A549 (cell line): ENCODE measurements around the gene ZNF346.

Source experiments
- BCL3 ChIP-seq: fragments of >200 bp; sonication (Bioruptor Twin); formaldehyde crosslinking; IDR thresholded peaks from 3 replicates; pipeline ENCODE4 v1.6.1; 2016
- EP300 ChIP-seq, 2 experiments: fragments of >200 bp; sonication (Bioruptor Twin); formaldehyde crosslinking; IDR thresholded peaks; 2 replicates in 1 of 2; 3 replicates in 1 of 2; pipeline ENCODE4 v1.6.1; 2016 to 2017
- JUN ChIP-seq, 2 experiments: fragments of >200 bp; sonication (Bioruptor Twin); formaldehyde crosslinking; IDR thresholded peaks; 2 replicates in 1 of 2; 3 replicates in 1 of 2; pipeline ENCODE4 v1.6.1; 2016 to 2017
- JUNB ChIP-seq: fragments of >200 bp; sonication (Bioruptor Twin); formaldehyde crosslinking; IDR thresholded peaks from 2 replicates; pipeline ENCODE4 v1.6.1; 2016
- POLR2A ChIP-seq: IDR thresholded peaks from 2 replicates; pipeline ENCODE4 v1.6.1; 2012; ENCODE audit warnings: mild to moderate bottlenecking, low read length
- POLR2AphosphoS2 ChIP-seq: conservative IDR thresholded peaks from 2 replicates; pipeline ENCODE4 v1.6.1; 2012; ENCODE audit warnings: low read length, improper control_type of control experiment, inconsistent platforms
- USF2 ChIP-seq: fragments of 450-650 bp; IDR thresholded peaks from 2 replicates; pipeline ENCODE4 v1.6.1; 2014; ENCODE audit warnings: antibody characterized with exemption
- TF ChIP-seq, protein P1 (sequence below): fragments of >200 bp; sonication (Bioruptor Twin); formaldehyde crosslinking; IDR thresholded peaks from 3 replicates; pipeline ENCODE4 v1.5.1; 2016
- TF ChIP-seq, protein P2 (sequence below): IDR thresholded peaks from 2 replicates; pipeline ENCODE4 v1.6.1; 2012; ENCODE audit warnings: low read depth, borderline replicate concordance
- TF ChIP-seq, protein P3 (sequence below): fragments of 200-600 bp; sonication (generic); IDR thresholded peaks from 2 replicates; pipeline ENCODE4 v1.6.1; 2016; ENCODE audit warnings: antibody characterized with exemption, mild to moderate bottlenecking, moderate library complexity

- TF ChIP-seq JUNB (no peak), POLR2AphosphoS2 (no peak), BCL3 (no peak), JUN (IDR thresholded peaks at IDR 0.05) (no peak), EP300 (IDR thresholded peaks at IDR 0.05) (no peak), POLR2A (no peak), USF2 (no peak)
- TF ChIP-seq, protein P1, sequence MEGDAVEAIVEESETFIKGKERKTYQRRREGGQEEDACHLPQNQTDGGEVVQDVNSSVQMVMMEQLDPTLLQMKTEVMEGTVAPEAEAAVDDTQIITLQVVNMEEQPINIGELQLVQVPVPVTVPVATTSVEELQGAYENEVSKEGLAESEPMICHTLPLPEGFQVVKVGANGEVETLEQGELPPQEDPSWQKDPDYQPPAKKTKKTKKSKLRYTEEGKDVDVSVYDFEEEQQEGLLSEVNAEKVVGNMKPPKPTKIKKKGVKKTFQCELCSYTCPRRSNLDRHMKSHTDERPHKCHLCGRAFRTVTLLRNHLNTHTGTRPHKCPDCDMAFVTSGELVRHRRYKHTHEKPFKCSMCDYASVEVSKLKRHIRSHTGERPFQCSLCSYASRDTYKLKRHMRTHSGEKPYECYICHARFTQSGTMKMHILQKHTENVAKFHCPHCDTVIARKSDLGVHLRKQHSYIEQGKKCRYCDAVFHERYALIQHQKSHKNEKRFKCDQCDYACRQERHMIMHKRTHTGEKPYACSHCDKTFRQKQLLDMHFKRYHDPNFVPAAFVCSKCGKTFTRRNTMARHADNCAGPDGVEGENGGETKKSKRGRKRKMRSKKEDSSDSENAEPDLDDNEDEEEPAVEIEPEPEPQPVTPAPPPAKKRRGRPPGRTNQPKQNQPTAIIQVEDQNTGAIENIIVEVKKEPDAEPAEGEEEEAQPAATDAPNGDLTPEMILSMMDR, result no peak
- TF ChIP-seq, protein P2, sequence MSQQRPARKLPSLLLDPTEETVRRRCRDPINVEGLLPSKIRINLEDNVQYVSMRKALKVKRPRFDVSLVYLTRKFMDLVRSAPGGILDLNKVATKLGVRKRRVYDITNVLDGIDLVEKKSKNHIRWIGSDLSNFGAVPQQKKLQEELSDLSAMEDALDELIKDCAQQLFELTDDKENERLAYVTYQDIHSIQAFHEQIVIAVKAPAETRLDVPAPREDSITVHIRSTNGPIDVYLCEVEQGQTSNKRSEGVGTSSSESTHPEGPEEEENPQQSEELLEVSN, result no peak
- TF ChIP-seq, protein P3, sequence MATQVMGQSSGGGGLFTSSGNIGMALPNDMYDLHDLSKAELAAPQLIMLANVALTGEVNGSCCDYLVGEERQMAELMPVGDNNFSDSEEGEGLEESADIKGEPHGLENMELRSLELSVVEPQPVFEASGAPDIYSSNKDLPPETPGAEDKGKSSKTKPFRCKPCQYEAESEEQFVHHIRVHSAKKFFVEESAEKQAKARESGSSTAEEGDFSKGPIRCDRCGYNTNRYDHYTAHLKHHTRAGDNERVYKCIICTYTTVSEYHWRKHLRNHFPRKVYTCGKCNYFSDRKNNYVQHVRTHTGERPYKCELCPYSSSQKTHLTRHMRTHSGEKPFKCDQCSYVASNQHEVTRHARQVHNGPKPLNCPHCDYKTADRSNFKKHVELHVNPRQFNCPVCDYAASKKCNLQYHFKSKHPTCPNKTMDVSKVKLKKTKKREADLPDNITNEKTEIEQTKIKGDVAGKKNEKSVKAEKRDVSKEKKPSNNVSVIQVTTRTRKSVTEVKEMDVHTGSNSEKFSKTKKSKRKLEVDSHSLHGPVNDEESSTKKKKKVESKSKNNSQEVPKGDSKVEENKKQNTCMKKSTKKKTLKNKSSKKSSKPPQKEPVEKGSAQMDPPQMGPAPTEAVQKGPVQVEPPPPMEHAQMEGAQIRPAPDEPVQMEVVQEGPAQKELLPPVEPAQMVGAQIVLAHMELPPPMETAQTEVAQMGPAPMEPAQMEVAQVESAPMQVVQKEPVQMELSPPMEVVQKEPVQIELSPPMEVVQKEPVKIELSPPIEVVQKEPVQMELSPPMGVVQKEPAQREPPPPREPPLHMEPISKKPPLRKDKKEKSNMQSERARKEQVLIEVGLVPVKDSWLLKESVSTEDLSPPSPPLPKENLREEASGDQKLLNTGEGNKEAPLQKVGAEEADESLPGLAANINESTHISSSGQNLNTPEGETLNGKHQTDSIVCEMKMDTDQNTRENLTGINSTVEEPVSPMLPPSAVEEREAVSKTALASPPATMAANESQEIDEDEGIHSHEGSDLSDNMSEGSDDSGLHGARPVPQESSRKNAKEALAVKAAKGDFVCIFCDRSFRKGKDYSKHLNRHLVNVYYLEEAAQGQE, result no peak
Measured at GRCh38 chr5:177109810-177110209, 87.3 kb downstream of the ZNF346 start.
